Activated CD8-positive, alpha-beta T cell treated with anti-CD3 and anti-CD28 coated beads for 36 hours (primary cell): Measurements from ENCODE around the gene JAG2. TPM values are rescaled to one million over a fixed set of nuclear protein-coding genes. Genes with fewer than 3 reads are reported as not detected.

Experiments
- ATAC-seq: fragments of 200-7000 bp; cut with Tn5 transposase; one replicate; pipeline ENCODE4 v1.10.0; 2021; ENCODE audit warnings: mild to moderate bottlenecking, moderate library complexity
- CTCF ChIA-PET: fragments of 350-600 bp; sonication (Branson Sonifier 250); formaldehyde crosslinking; loops from one replicate; lab custom pipeline; 2021; ENCODE audit warnings: antibody characterized with exemption; lab: Charles Lee
- POLR2A ChIA-PET: fragments of 350-600 bp; sonication (Branson Sonifier 250); formaldehyde crosslinking; loops from one replicate; lab custom pipeline; 2021; ENCODE audit warnings: antibody characterized with exemption; lab: Charles Lee
- DNase-seq: peaks from one replicate; pipeline ENCODE4 v3.0.0-alpha.2; 2020
- H3K27ac Mint-ChIP-seq: one replicate; pipeline ENCODE4 v1.8.0; 2021; ENCODE audit warnings: mild to moderate bottlenecking, mixed read lengths
- H3K27me3 Mint-ChIP-seq: one replicate; pipeline ENCODE4 v1.8.0; 2021; ENCODE audit warnings: mixed read lengths
- H3K36me3 Mint-ChIP-seq: one replicate; pipeline ENCODE4 v1.8.0; 2021; ENCODE audit warnings: low read depth, mixed read lengths
- H3K4me1 Mint-ChIP-seq: one replicate; pipeline ENCODE4 v1.8.0; 2021; ENCODE audit warnings: low read depth, mixed read lengths
- H3K4me3 Mint-ChIP-seq: one replicate; pipeline ENCODE4 v1.8.0; 2021; ENCODE audit warnings: mild to moderate bottlenecking, moderate library complexity, mixed read lengths
- H3K9me3 Mint-ChIP-seq: one replicate; pipeline ENCODE4 v1.8.0; 2021; ENCODE audit warnings: mixed read lengths
- intact Hi-C: fragments of 100-400 bp; cut with micrococcal nuclease; formaldehyde crosslinking; loops from one replicate; pipeline ENCODE4 v1.10.0; 2022
- total RNA-seq, 2 experiments: library from RNA; stranded (reverse); gene quantifications; one replicate each; pipeline ENCODE4 v1.2.3, GENCODE V29; 2021
- TF ChIP-seq, protein P1 (sequence below): fragments of 200-600 bp; IDR thresholded peaks from one replicate; pipeline ENCODE4 v1.8.0; 2022; ENCODE audit warnings: antibody characterized with exemption, mild to moderate bottlenecking

JAG2 gene
- total RNA-seq, 2 experiments from 2014 or later: 3.6 to 4.1 TPM

- ATAC-seq (no peak), DNase-seq (no peak)
- ChIA-PET POLR2A (no interaction called here), CTCF (no interaction called here)
- Mint-ChIP-seq H3K27me3 (peaks cover 10% of the 10 kb centered on the region), H3K27ac (no peak overlapping the region), H3K9me3 (no peaks in the 10 kb centered on the region), H3K4me3 (no peak overlapping the region), H3K36me3 (no peaks in the 10 kb centered on the region), H3K4me1 (no peaks in the 10 kb centered on the region)
- intact Hi-C loops: no loop called here
- TF ChIP-seq, protein P1, sequence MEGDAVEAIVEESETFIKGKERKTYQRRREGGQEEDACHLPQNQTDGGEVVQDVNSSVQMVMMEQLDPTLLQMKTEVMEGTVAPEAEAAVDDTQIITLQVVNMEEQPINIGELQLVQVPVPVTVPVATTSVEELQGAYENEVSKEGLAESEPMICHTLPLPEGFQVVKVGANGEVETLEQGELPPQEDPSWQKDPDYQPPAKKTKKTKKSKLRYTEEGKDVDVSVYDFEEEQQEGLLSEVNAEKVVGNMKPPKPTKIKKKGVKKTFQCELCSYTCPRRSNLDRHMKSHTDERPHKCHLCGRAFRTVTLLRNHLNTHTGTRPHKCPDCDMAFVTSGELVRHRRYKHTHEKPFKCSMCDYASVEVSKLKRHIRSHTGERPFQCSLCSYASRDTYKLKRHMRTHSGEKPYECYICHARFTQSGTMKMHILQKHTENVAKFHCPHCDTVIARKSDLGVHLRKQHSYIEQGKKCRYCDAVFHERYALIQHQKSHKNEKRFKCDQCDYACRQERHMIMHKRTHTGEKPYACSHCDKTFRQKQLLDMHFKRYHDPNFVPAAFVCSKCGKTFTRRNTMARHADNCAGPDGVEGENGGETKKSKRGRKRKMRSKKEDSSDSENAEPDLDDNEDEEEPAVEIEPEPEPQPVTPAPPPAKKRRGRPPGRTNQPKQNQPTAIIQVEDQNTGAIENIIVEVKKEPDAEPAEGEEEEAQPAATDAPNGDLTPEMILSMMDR: no peak
Measured at GRCh38 chr14:105161964-105162668, 6.5 kb downstream of the JAG2 start.

GRCh38 chr14:105161309-105161708 lies 7.3 kb downstream of the JAG2 start:
- CTCF ChIA-PET: no interaction called here
- Mint-ChIP-seq H3K36me3 (no peaks in the 10 kb centered on the region), H3K27ac (no peak overlapping the region), H3K27me3 (peaks cover 2% of the 10 kb centered on the region), H3K4me3 (no peak overlapping the region), H3K4me1 (no peaks in the 10 kb centered on the region), H3K9me3 (no peaks in the 10 kb centered on the region)
- TF ChIP-seq, protein P1: no peak
- no peak for ATAC-seq
- intact Hi-C loops: no loop called here
- DNase-seq: no peak
- POLR2A ChIA-PET: interaction anchor here (0.7 kb wide), 1 partner anchor 1287 kb away, joined by 4 read pairs; no protein-coding TSS in a partner anchor

- H3K27me3 Mint-ChIP-seq: peaks cover 2% of the 10 kb centered on the region
- TF ChIP-seq, protein P1: no peak
- H3K4me1 Mint-ChIP-seq: no peaks in the 10 kb centered on the region
- no peaks in the 10 kb centered on the region for H3K36me3 Mint-ChIP-seq
- H3K9me3 Mint-ChIP-seq: no peaks in the 10 kb centered on the region
- POLR2A ChIA-PET: interaction anchor here (0.7 kb wide), 1 partner anchor 1286 kb away, joined by 4 read pairs; no protein-coding TSS in a partner anchor
- H3K27ac Mint-ChIP-seq: no peak overlapping the region
- DNase-seq: no peak
- CTCF ChIA-PET: no interaction called here
- ATAC-seq: no peak
- intact Hi-C loops: no loop called here
- no peak overlapping the region for H3K4me3 Mint-ChIP-seq
Measured at GRCh38 chr14:105160776-105161175, 7.8 kb downstream of the JAG2 start.

- no peaks in the 10 kb centered on the region for H3K36me3 Mint-ChIP-seq
- CTCF ChIA-PET: interaction anchor here (1.7 kb wide), 1 partner anchor 9 kb away, joined by 4 read pairs; the partner anchor contains the start of gene JAG2
- H3K27ac Mint-ChIP-seq: no peak overlapping the region
- no peak overlapping the region for H3K4me3 Mint-ChIP-seq
- POLR2A ChIA-PET: no interaction called here
- TF ChIP-seq, protein P1: no peak
- DNase-seq (no peak), ATAC-seq (no peak)
- H3K4me1 Mint-ChIP-seq: no peaks in the 10 kb centered on the region
- intact Hi-C loops: no loop called here
- no peaks in the 10 kb centered on the region for H3K9me3 Mint-ChIP-seq
- H3K27me3 Mint-ChIP-seq: no peaks in the 10 kb centered on the region
Measured at GRCh38 chr14:105159344-105159743, 9.2 kb downstream of the JAG2 start.

DNA sequence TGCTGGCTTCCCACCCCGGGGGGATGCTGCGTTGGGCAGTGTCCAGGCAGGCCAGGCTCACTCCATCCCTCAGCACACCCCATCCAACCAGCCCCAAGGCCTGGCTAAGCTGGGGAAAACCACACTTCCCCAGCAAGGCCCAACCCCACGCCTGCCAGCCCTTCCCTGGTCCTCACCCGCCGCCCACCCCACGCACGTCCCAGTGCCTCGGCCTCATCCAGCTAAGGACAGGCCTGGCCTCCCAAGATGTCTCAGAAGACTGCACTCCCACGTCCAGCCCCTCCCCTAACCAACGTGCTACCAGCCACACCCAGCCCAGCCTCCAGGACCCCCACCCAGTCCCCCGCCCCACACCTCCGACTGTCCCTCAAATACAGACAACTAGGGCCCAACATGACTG lies 9.8 kb downstream of the JAG2 start:
- intact Hi-C loops: no loop called here
- Mint-ChIP-seq H3K36me3 (no peaks in the 10 kb centered on the region), H3K27me3 (no peaks in the 10 kb centered on the region), H3K27ac (no peak overlapping the region), H3K9me3 (no peaks in the 10 kb centered on the region), H3K4me3 (no peak overlapping the region), H3K4me1 (no peaks in the 10 kb centered on the region)
- DNase-seq (no peak), ATAC-seq (no peak)
- TF ChIP-seq, protein P1: no peak
- CTCF ChIA-PET: interaction anchor here (1.7 kb wide), 1 partner anchor 9 kb away, joined by 4 read pairs; the partner anchor contains the start of gene JAG2
- POLR2A ChIA-PET: no interaction called here
